DND-41 (cell line): ENCODE data around the gene GABBR2.

Experiments
- ATAC-seq: fragments of 200-7000 bp; cut with Tn5 transposase; 3 replicates; pipeline ENCODE4 v1.9.1; 2021; ENCODE audit warnings: low read depth; ENCODE audit not compliant: insufficient read depth
- DNase-seq: peaks from one replicate; pipeline ENCODE4 v3.0.0-alpha.2; 2020
- H2AFZ ChIP-seq: 2 replicates; pipeline ENCODE4 v1.6.0; 2012; ENCODE audit warnings: low read depth, low read length
- H3K27ac ChIP-seq: 2 replicates; pipeline ENCODE4 v1.5.1; 2012; ENCODE audit warnings: low read length, inconsistent platforms
- H3K27me3 ChIP-seq: fragments of 200-600 bp; sonication (generic); 2 replicates; pipeline ENCODE4 v1.6.0; 2012; ENCODE audit warnings: low read length, mild to moderate bottlenecking, inconsistent platforms; ENCODE audit not compliant: insufficient read depth, poor library complexity
- H3K36me3 ChIP-seq: 2 replicates; pipeline ENCODE4 v1.5.1; 2012; ENCODE audit warnings: low read length, inconsistent platforms; ENCODE audit not compliant: insufficient read depth
- H3K4me1 ChIP-seq: 2 replicates; pipeline ENCODE4 v1.5.1; 2012; ENCODE audit warnings: mild to moderate bottlenecking, low read length; ENCODE audit not compliant: insufficient read depth
- H3K4me2 ChIP-seq: 2 replicates; pipeline ENCODE4 v1.6.0; 2012; ENCODE audit warnings: mild to moderate bottlenecking, moderate library complexity, low read length, inconsistent platforms; ENCODE audit not compliant: insufficient read depth
- H3K4me3 ChIP-seq, 2 experiments: fragments of 200-600 bp in 1 of 2; shearing (Covaris generic) in 1 of 2; 2 replicates each; pipeline ENCODE4 v1.5.1; 2012 to 2016; ENCODE audit warnings: inconsistent platforms in 2 of 2, low read length in 2 of 2, mild to moderate bottlenecking in 2 of 2, low read depth in 1 of 2, moderate library complexity in 1 of 2
- H3K79me2 ChIP-seq: 2 replicates; pipeline ENCODE4 v1.6.0; 2012; ENCODE audit warnings: low read length, inconsistent platforms; ENCODE audit not compliant: insufficient read depth
- H3K9ac ChIP-seq: 2 replicates; pipeline ENCODE4 v1.6.0; 2012; ENCODE audit warnings: low read depth, mild to moderate bottlenecking, inconsistent platforms, low read length, moderate library complexity
- H3K9me3 ChIP-seq: 2 replicates; pipeline ENCODE4 v1.5.1; 2012; ENCODE audit warnings: low read length, moderate library complexity, mild to moderate bottlenecking, inconsistent platforms; ENCODE audit not compliant: insufficient read depth, severe bottlenecking
- H4K20me1 ChIP-seq: 2 replicates; pipeline ENCODE4 v1.6.0; 2012; ENCODE audit warnings: low read length; ENCODE audit not compliant: insufficient read depth
- EZH2 ChIP-seq: IDR thresholded peaks from 3 replicates; pipeline ENCODE4 v1.6.1; 2012; ENCODE audit warnings: borderline replicate concordance, low read depth, mild to moderate bottlenecking, moderate library complexity, low read length, inconsistent platforms; ENCODE audit not compliant: severe bottlenecking
- TF ChIP-seq, protein P1 (sequence below): IDR thresholded peaks from 2 replicates; pipeline ENCODE4 v1.5.1; 2012; ENCODE audit warnings: borderline replicate concordance, low read length, moderate library complexity, mild to moderate bottlenecking; ENCODE audit not compliant: poor library complexity, severe bottlenecking; ENCODE audit errors: extremely low read depth

The GABBR2 gene

DNA sequence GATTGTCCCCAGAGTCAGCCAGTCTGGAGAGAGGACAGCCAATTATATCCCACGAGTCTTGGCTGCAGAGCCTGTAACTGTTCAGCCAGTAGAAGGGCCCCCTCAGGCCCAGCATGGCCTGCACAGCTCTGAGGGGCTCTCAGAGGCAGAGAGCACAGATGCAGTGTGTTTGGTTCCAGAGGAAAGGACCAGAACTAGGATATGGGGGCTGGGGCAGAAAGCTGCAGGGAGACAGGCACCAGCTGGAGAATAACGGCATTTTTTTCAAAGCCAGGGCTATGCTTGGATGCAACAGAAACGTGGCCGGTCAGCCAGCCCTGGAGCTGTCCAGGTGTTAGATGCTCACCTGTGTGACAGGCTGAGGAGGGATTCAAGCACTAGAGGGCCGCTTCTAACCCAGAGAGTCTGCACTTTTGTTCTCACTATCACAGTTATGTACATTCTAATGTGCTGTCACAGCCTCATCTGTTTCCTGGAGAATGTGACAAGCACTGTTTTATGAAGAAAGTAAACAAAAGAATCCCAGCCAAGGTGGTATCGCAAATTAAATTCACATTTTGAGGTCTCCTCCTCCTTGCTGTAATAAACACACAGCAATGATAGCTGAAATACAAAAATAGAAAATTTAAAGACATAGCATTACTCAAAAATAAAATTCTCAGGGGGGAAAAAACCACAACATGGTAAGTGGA, 96.5 kb downstream of the GABBR2 start:
- no peak for DNase-seq
- no peaks in the 10 kb centered on the region for H3K36me3 ChIP-seq
- no peaks in the 10 kb centered on the region for H3K4me1 ChIP-seq
- H3K27ac ChIP-seq: no peak overlapping the region
- H3K9ac ChIP-seq: no peak overlapping the region
- no peaks in the 10 kb centered on the region for H3K79me2 ChIP-seq
- H3K27me3 ChIP-seq: no peaks in the 10 kb centered on the region
- H3K4me2 ChIP-seq: no peak overlapping the region
- ATAC-seq: no peak
- no peaks in the 10 kb centered on the region for H3K9me3 ChIP-seq
- no peaks in the 10 kb centered on the region for H4K20me1 ChIP-seq
- no peak overlapping the region for H3K4me3 ChIP-seq
- no peak overlapping the region for H2AFZ ChIP-seq
- TF ChIP-seq, protein P1, sequence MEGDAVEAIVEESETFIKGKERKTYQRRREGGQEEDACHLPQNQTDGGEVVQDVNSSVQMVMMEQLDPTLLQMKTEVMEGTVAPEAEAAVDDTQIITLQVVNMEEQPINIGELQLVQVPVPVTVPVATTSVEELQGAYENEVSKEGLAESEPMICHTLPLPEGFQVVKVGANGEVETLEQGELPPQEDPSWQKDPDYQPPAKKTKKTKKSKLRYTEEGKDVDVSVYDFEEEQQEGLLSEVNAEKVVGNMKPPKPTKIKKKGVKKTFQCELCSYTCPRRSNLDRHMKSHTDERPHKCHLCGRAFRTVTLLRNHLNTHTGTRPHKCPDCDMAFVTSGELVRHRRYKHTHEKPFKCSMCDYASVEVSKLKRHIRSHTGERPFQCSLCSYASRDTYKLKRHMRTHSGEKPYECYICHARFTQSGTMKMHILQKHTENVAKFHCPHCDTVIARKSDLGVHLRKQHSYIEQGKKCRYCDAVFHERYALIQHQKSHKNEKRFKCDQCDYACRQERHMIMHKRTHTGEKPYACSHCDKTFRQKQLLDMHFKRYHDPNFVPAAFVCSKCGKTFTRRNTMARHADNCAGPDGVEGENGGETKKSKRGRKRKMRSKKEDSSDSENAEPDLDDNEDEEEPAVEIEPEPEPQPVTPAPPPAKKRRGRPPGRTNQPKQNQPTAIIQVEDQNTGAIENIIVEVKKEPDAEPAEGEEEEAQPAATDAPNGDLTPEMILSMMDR: no peak
- TF ChIP-seq EZH2: no peak

DNA sequence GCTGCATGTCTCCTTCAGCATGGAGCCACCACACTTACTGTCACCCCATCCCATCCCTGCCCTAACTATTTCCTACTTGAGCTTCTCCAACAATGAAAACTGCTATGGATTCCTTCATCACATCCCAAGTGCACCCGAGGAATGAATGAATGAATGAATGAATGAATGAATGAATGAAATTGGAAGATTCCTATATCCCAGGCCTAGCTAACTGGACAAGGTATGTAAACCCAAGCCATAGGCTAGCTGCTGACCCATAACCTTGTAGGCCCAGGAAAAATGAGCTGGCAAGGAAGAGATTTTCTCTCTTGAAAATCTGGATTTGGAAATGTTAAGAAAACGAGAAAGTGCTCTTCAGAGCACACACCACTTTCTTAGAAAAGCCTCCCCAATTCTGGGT, 97.4 kb downstream of the GABBR2 start:
- H3K4me1 ChIP-seq: no peaks in the 10 kb centered on the region
- no peaks in the 10 kb centered on the region for H3K9me3 ChIP-seq
- no peaks in the 10 kb centered on the region for H4K20me1 ChIP-seq
- H2AFZ ChIP-seq: no peak overlapping the region
- no peak overlapping the region for H3K9ac ChIP-seq
- ATAC-seq: no peak
- no peak overlapping the region for H3K27ac ChIP-seq
- no peaks in the 10 kb centered on the region for H3K27me3 ChIP-seq
- DNase-seq: no peak
- H3K4me2 ChIP-seq: no peak overlapping the region
- TF ChIP-seq, protein P1: no peak
- no peak for TF ChIP-seq EZH2
- H3K36me3 ChIP-seq: no peaks in the 10 kb centered on the region
- H3K79me2 ChIP-seq: no peaks in the 10 kb centered on the region
- H3K4me3 ChIP-seq: no peak overlapping the region

DNA sequence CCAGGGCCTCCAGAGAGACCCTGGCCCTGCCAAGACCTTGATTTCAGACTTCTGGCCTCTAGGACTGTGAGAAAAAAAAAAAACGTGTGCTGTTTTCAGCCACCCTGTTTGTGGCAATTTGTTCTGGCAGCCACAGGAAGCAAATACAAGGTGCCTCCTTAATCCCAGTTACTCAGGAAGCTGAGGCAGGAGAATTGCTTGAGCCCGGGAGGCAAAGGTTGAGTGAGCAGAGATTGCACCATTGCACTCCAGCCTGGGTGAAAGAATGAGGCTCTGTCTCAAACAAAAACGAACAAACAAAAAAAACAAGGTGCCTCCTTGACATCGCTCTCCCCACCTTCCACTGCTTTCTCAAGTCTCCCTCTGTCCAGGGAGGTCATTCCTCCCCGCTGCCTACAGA, 98.0 kb downstream of the GABBR2 start:
- no peak overlapping the region for H3K4me2 ChIP-seq
- no peak for DNase-seq

More for the DNA sequence above, 98.0 kb downstream of the GABBR2 start:
- Histone ChIP-seq H4K20me1 (no peaks in the 10 kb centered on the region), H3K9me3 (no peaks in the 10 kb centered on the region), H3K27ac (no peak overlapping the region), H3K4me3 (no peak overlapping the region), H2AFZ (no peak overlapping the region), H3K27me3 (no peaks in the 10 kb centered on the region), H3K36me3 (no peaks in the 10 kb centered on the region), H3K4me1 (no peaks in the 10 kb centered on the region), H3K79me2 (no peaks in the 10 kb centered on the region), H3K9ac (no peak overlapping the region)
- TF ChIP-seq, protein P1: no peak
- TF ChIP-seq EZH2: no peak
- ATAC-seq: no peak
